Stimulated activated memory B cell treated with anti-CD40 and anti-IgM and Interleukin-4, amounts not matched to agents 10 μg/mL and 1 μg/mL and 100 μg/mL, for 72 hours (primary cell): ENCODE data around the gene RPS2.

ENCODE experiments used
- ATAC-seq: fragments of 150-1000 bp; cut with Tn5 transposase; 2 replicates; pipeline ENCODE4 v1.10.0; 2021
- H3K27ac Mint-ChIP-seq: one replicate; pipeline ENCODE4 v1.8.0; 2022; ENCODE audit warnings: mild to moderate bottlenecking, mixed read lengths
- H3K27me3 Mint-ChIP-seq: one replicate; pipeline ENCODE4 v1.8.0; 2022; ENCODE audit warnings: mixed read lengths
- H3K36me3 Mint-ChIP-seq: one replicate; pipeline ENCODE4 v1.8.0; 2022; ENCODE audit warnings: mixed read lengths
- H3K4me1 Mint-ChIP-seq: one replicate; pipeline ENCODE4 v1.8.0; 2022; ENCODE audit warnings: mixed read lengths
- H3K4me3 Mint-ChIP-seq: one replicate; pipeline ENCODE4 v1.8.0; 2022; ENCODE audit warnings: mild to moderate bottlenecking, moderate library complexity, mixed read lengths
- H3K9me3 Mint-ChIP-seq: one replicate; pipeline ENCODE4 v1.8.0; 2022; ENCODE audit warnings: mixed read lengths

The RPS2 gene

GRCh38 chr16:1917665-1918350 is 46.8 kb downstream of the RPS2 start:
- H3K27me3 Mint-ChIP-seq = peaks cover 87% of the 10 kb centered on the region

GRCh38 chr16:1917056-1917664 is 47.5 kb downstream of the RPS2 start:
- H3K4me1 Mint-ChIP-seq = peaks cover 12% of the 10 kb centered on the region
- no peaks in the 10 kb centered on the region for H3K9me3 Mint-ChIP-seq
- ATAC-seq = no peak
- H3K27ac Mint-ChIP-seq = no peak overlapping the region
- H3K27me3 Mint-ChIP-seq = peaks cover 83% of the 10 kb centered on the region
- no peak overlapping the region for H3K4me3 Mint-ChIP-seq
- no peaks in the 10 kb centered on the region for H3K36me3 Mint-ChIP-seq

More at GRCh38 chr16:1917665-1918350, 46.8 kb downstream of the RPS2 start:
- no peaks in the 10 kb centered on the region for H3K36me3 Mint-ChIP-seq
- H3K9me3 Mint-ChIP-seq = peaks cover 2% of the 10 kb centered on the region
- no peak overlapping the region for H3K27ac Mint-ChIP-seq
- peaks cover 12% of the 10 kb centered on the region for H3K4me1 Mint-ChIP-seq
- ATAC-seq = no peak
- H3K4me3 Mint-ChIP-seq = no peak overlapping the region

- Mint-ChIP-seq H3K36me3 (no peaks in the 10 kb centered on the region), H3K4me1 (peaks cover 12% of the 10 kb centered on the region), H3K27ac (no peak overlapping the region), H3K27me3 (peaks cover 78% of the 10 kb centered on the region), H3K4me3 (no peak overlapping the region), H3K9me3 (no peaks in the 10 kb centered on the region)
- no peak for ATAC-seq
These were observed 48.0 kb downstream of the RPS2 start for GRCh38 chr16:1916640-1916990.

GRCh38 chr16:1915732-1916639 is 48.6 kb downstream of the RPS2 start:
- no peak for ATAC-seq
- H3K4me3 Mint-ChIP-seq = no peak overlapping the region
- no peak overlapping the region for H3K27ac Mint-ChIP-seq
- H3K9me3 Mint-ChIP-seq = no peaks in the 10 kb centered on the region
- peaks cover 6% of the 10 kb centered on the region for H3K4me1 Mint-ChIP-seq
- H3K27me3 Mint-ChIP-seq = peaks cover 71% of the 10 kb centered on the region
- no peaks in the 10 kb centered on the region for H3K36me3 Mint-ChIP-seq

- Mint-ChIP-seq H3K36me3 (no peaks in the 10 kb centered on the region), H3K4me1 (no peaks in the 10 kb centered on the region), H3K4me3 (no peak overlapping the region), H3K27me3 (peaks cover 61% of the 10 kb centered on the region), H3K9me3 (no peaks in the 10 kb centered on the region), H3K27ac (no peak overlapping the region)
- no peak for ATAC-seq
These were observed 49.6 kb downstream of the RPS2 start for GRCh38 chr16:1914988-1915387.

- H3K27ac Mint-ChIP-seq = no peak overlapping the region
- peak; percentile 9 for ATAC-seq
- H3K36me3 Mint-ChIP-seq = no peaks in the 10 kb centered on the region
- H3K4me3 Mint-ChIP-seq = no peak overlapping the region
- H3K27me3 Mint-ChIP-seq = peaks cover 54% of the 10 kb centered on the region
- no peaks in the 10 kb centered on the region for H3K4me1 Mint-ChIP-seq
- no peaks in the 10 kb centered on the region for H3K9me3 Mint-ChIP-seq
These were observed 50.5 kb downstream of the RPS2 start for GRCh38 chr16:1914084-1914608.

- Mint-ChIP-seq H3K27me3 (peaks cover 54% of the 10 kb centered on the region), H3K36me3 (no peaks in the 10 kb centered on the region), H3K4me1 (no peaks in the 10 kb centered on the region), H3K4me3 (no peak overlapping the region), H3K27ac (no peak overlapping the region), H3K9me3 (no peaks in the 10 kb centered on the region)
- ATAC-seq = peak; percentile 10
These were observed 51.1 kb downstream of the RPS2 start for GRCh38 chr16:1913327-1914083.

- no peak for ATAC-seq
- Mint-ChIP-seq H3K4me1 (no peaks in the 10 kb centered on the region), H3K36me3 (no peaks in the 10 kb centered on the region), H3K4me3 (no peak overlapping the region), H3K27ac (no peak overlapping the region), H3K9me3 (no peaks in the 10 kb centered on the region), H3K27me3 (peaks cover 58% of the 10 kb centered on the region)
These were observed 52.4 kb downstream of the RPS2 start for GRCh38 chr16:1912215-1912543.
